Heart right ventricle (tissue), 16 donors: Measurements from ENCODE around the gene ARRB1. TPM values are rescaled to one million over a fixed set of nuclear protein-coding genes. Genes with fewer than 3 reads are reported as not detected.
A peak's percentile ranks its signal among the peaks of the same experiment; 100 is the strongest.

ENCODE experiments used
- ATAC-seq, 8 donors: fragments of 200-7000 bp; cut with Tn5 transposase; one replicate each; pipeline ENCODE4 v1.9.1; 2020; ENCODE audit warnings: mild to moderate bottlenecking in 8 of 8, moderate library complexity in 8 of 8, moderate number of reproducible peaks in 1 of 8
- DNase-seq, 2 donors: peaks; one replicate each; pipeline ENCODE4 v3.0.0-alpha.2; 2020
- H3K27ac ChIP-seq, 10 donors: fragments of 200-600 bp; sonication (generic) in 2 of 10; one replicate each; pipeline versions ENCODE4 v1.5.0 to v1.8.0; 2020 to 2022; ENCODE audit warnings: mild to moderate bottlenecking in 3 of 10
- H3K27me3 ChIP-seq, 7 donors: fragments of 200-600 bp; one replicate each; pipeline ENCODE4 v1.8.0; 2021 to 2022; ENCODE audit warnings: mild to moderate bottlenecking in 2 of 7
- H3K36me3 ChIP-seq, 9 donors: fragments of 200-600 bp; sonication (generic) in 1 of 9; one replicate each; pipeline versions ENCODE4 v1.5.0 to v1.8.0; 2020 to 2022; ENCODE audit warnings: mild to moderate bottlenecking in 2 of 9
- H3K4me1 ChIP-seq, 9 donors: fragments of 200-600 bp; sonication (generic) in 1 of 9; one replicate each; pipeline versions ENCODE4 v1.5.0 to v1.8.0; 2020 to 2022; ENCODE audit warnings: mild to moderate bottlenecking in 4 of 9
- H3K4me3 ChIP-seq, 10 donors: fragments of 200-600 bp; sonication (generic) in 2 of 10; one replicate each; pipeline versions ENCODE4 v1.5.0 to v1.8.0; 2020 to 2022; ENCODE audit warnings: mild to moderate bottlenecking in 7 of 10, moderate library complexity in 2 of 10
- H3K9me3 ChIP-seq, 11 donors: fragments of 200-600 bp in 10 of 11; sonication (generic) in 2 of 11; one replicate each; pipeline versions ENCODE4 v1.5.0 to v1.8.0; 2013 to 2022; ENCODE audit warnings: mild to moderate bottlenecking in 2 of 11, control low read depth in 1 of 11, moderate library complexity in 1 of 11
- WGBS, 2 donors: extraction: QIAGEN DNeasy Blood & Tissue Kit; methylation state at CpG; one replicate each; pipeline ENCODE4 v1.1.7; 2013; ENCODE audit warnings: inconsistent platforms in 1 of 2; 5-methylcytosine and 5-hydroxymethylcytosine counted together
- intact Hi-C, 10 donors: fragments of 100-400 bp; cut with DNase I; formaldehyde crosslinking; loops; one replicate each; pipeline versions ENCODE4 v1.11.1 to v1.14.2; 2022
- polyA plus RNA-seq, 2 donors: library from polyadenylated mRNA; stranded (reverse); fragments of 200-250 nt; gene quantifications; one replicate each; pipeline ENCODE4 v1.2.3, GENCODE V29; 2013
- total RNA-seq, 10 donors: library from RNA; stranded (reverse); fragmentation: NEBNext Ultra II Directional in 3 of 10; extraction: Animal tissue kit (Norgen Biotek cat#: 25700) in 3 of 10; gene quantifications; one replicate each; pipeline versions ENCODE4 v1.2.1 to v1.2.4, GENCODE V29; 2021 to 2023
- TF ChIP-seq, protein P1 (sequence below), 9 donors: fragments of 200-600 bp; sonication (generic) in 2 of 9; IDR thresholded peaks; one replicate each; pipeline versions ENCODE4 v1.5.0 to v1.8.0; 2021 to 2022; ENCODE audit warnings: antibody characterized with exemption in 9 of 9, mild to moderate bottlenecking in 5 of 9, moderate library complexity in 1 of 9
- donor health status: Arrhythmogenic right ventricular cardiomyopathy.
- donor health status: ischemic (EF 13 %, LVEDD 7.1; RV severe dilation, severe dysfunction).
- donor health status: healthy with polysubstance abuse.
- donor health status: DM: no; HTN: yes; CAD: no.
- donor health status: DM: no; HTN: no; CAD: no.
- donor health status: ischemic (EF 25% LVEDD 6.9; RV normal size, moderate dysfunction).
- donor health status: ischemic (EF 25% LVEDD 5.7; RV mildly dilated, moderate dysfunction).
- donor health status: healthy.
- donor health status: DM: yes; HTN: yes; CAD: no.
- donor health status: Ischemic cardiomyopathy.
- donor health status: ischemic (EF 35%, LVEDD 5.7; RV mildly dilated, moderate dysfunction).
- donor health status: nonischemic (EF 11% LVEDD 7.7; RV severe dilation, severe dysfunction).
- donor health status: DM: yes; HTN: yes; CAD: no.
- donor health status: PGD.
- donor health status: ischemic (EF 29% LVEDD 5.4; RV normal size, mild dysfunction).
- donor health status: nonischemic (EF 23%, LVEDD 6.1; RV moderate dilation, normal function).

The ARRB1 gene
- total and polyA plus RNA-seq, 12 donors, result 8.1 to 33.9 (median 19.9) TPM

DNA sequence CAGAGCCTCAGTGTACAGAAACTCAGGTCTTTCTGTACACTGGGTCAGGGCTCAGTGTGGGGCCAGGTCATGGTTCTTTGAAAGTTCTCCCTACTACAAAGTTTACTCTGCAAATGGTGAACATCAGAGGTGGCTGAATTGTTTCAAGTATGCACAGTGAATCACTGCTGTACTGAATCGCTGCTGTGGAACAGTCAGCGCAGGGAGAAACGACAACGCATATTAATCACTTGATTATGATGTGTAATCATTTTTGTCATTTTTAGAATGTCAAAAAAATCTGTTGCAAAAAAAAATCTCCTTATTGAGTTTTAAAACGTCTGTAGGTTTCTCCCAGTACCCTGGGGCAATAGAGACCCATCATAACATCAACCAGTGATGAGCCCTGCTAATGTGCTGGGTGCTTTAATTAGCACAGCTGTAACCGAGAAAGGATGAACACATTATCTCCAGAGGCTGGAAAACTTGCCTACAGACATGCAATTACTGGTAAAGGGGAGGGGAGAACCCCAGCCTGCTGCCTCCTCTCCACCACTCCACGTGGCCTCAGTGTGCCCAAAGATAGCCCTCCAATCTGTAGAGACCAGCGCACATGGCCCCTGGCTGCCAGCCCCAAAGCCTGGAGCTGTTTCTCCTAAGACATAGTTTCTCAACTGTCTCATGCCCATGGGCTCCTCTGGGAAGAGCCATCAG, 12.8 kb downstream of the ARRB1 start:
- intact Hi-C loops, result no loop called here
- no peaks in the 10 kb centered on the region for H3K9me3 ChIP-seq
- no peaks in the 10 kb centered on the region for H3K36me3 ChIP-seq
- ATAC-seq, result peak in 4 of 8 donors; percentile 11 to 59 (median 45)
- 61 to 65% methylated on average over 8 of the region's 8 CpGs for WGBS, 2 donors
- peaks cover 26 to 100% (median 94%) of the 10 kb centered on the region in 9 donors for H3K4me1 ChIP-seq
- TF ChIP-seq, protein P1, sequence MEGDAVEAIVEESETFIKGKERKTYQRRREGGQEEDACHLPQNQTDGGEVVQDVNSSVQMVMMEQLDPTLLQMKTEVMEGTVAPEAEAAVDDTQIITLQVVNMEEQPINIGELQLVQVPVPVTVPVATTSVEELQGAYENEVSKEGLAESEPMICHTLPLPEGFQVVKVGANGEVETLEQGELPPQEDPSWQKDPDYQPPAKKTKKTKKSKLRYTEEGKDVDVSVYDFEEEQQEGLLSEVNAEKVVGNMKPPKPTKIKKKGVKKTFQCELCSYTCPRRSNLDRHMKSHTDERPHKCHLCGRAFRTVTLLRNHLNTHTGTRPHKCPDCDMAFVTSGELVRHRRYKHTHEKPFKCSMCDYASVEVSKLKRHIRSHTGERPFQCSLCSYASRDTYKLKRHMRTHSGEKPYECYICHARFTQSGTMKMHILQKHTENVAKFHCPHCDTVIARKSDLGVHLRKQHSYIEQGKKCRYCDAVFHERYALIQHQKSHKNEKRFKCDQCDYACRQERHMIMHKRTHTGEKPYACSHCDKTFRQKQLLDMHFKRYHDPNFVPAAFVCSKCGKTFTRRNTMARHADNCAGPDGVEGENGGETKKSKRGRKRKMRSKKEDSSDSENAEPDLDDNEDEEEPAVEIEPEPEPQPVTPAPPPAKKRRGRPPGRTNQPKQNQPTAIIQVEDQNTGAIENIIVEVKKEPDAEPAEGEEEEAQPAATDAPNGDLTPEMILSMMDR (IDR thresholded peaks at IDR 0.05), result no peak
- no peak overlapping the region for H3K4me3 ChIP-seq
- H3K27me3 ChIP-seq, result no peaks in the 10 kb centered on the region
- peak overlapping the region in 9 of 10 donors; percentile 64 to 91 (median 76) for H3K27ac ChIP-seq
- DNase-seq, result peak in 1 of 2 donors; percentile 52

DNA sequence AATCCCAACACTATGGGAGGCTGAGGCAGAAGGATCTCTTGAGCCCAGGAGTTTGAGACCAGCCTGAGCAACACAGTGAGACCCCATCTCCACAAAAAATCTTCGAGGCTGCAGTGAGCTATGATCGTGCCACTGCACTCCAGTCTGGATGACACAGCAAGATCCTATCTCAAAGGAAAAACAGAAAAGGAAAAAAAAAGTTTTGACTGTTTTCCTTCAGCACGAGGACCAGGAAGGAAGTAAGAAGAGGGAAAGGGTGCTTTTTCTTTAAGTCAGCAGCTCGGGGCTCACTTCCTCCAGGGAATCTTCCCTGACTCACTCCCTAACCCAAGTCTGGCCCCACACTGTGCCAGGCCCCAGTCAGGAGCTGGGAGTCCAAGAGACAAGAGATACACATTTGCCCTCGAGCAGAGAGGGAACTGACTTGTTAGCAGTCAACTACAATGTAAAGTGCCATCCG, 14.2 kb downstream of the ARRB1 start:
- Histone ChIP-seq H3K4me1 (peaks cover 23 to 95% (median 82%) of the 10 kb centered on the region in 9 donors), H3K4me3 (no peak overlapping the region), H3K9me3 (no peaks in the 10 kb centered on the region), H3K27me3 (no peaks in the 10 kb centered on the region), H3K27ac (peak overlapping the region in 5 of 10 donors; percentile 8 to 91 (median 25)), H3K36me3 (no peaks in the 10 kb centered on the region)
- ATAC-seq, result peak in 2 of 8 donors; percentile 18 to 43
- TF ChIP-seq, protein P1 (IDR thresholded peaks at IDR 0.05), result no peak
- WGBS, 2 donors, result 52 to 70% methylated on average over 6 of the region's 6 CpGs
- DNase-seq, result no peak
- intact Hi-C loops, result no loop called here

DNA sequence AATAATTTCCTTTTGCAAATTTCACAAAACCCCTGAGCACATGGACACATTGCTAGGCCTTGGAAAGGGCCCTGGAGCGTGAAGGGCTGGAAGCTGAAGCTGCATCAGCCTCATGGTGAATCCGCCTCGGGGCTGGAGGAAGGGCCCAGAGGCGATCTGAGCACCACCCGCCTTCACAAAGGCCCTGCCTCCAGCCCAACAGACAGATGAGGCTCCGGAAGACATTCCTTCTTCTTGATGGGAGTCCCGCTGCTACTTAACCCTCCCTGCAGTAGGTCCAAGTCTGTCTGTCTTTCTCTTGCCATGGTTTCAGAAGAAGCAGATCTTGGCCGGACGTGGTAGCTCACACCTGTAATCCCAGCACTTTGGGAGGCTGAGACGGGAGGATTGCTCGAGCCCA, 16.5 kb downstream of the ARRB1 start:
- H3K36me3 ChIP-seq, result no peaks in the 10 kb centered on the region
- H3K4me3 ChIP-seq, result no peak overlapping the region
- peak overlapping the region in 2 of 10 donors; percentile 25 to 26 for H3K27ac ChIP-seq
- H3K27me3 ChIP-seq, result no peaks in the 10 kb centered on the region
- TF ChIP-seq, protein P1 (IDR thresholded peaks at IDR 0.05), result no peak
- H3K9me3 ChIP-seq, result no peaks in the 10 kb centered on the region
- WGBS, 2 donors, result 74 to 83% methylated on average over 11 of the region's 11 CpGs
- ATAC-seq (no peak), DNase-seq (no peak)
- peaks cover 12 to 81% (median 60%) of the 10 kb centered on the region in 9 donors for H3K4me1 ChIP-seq
- intact Hi-C loops, result loop anchor here in 2 of 10 donors (5.0 kb wide), 1 partner anchor 47 kb away; no protein-coding TSS in a partner anchor

DNA sequence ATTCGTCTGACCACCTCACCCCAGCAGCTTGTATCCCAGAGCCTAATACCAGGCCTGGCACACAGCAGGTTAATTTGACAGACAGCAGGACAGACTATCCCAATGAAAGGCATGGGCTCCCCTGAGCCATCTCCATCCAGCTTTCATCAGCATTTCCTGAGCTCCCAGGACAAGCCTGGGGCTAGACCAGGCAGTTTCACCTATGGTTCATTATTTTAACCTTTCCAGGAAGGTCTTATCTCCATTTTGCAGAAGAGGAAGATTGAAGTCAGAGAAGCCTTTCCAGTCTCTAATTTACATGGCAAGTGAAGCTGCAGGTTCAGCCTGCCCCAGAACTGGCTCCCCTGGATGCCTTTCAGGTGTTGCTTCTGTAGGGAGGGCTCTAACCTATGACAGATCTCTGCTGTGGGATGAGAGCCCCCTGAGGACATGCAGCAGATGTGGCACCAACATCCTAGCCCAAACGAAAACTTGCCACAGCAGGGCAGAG, 17.0 kb downstream of the ARRB1 start:
- no peak for DNase-seq
- Histone ChIP-seq H3K4me3 (no peak overlapping the region), H3K4me1 (peaks cover 6 to 81% (median 58%) of the 10 kb centered on the region in 9 donors), H3K27me3 (no peaks in the 10 kb centered on the region), H3K27ac (peak overlapping the region in 2 of 10 donors; percentile 25 to 26), H3K9me3 (no peaks in the 10 kb centered on the region), H3K36me3 (no peaks in the 10 kb centered on the region)
- intact Hi-C loops, result loop anchor here in 2 of 10 donors (5.0 kb wide), 1 partner anchor 48 kb away; no protein-coding TSS in a partner anchor
- TF ChIP-seq, protein P1 (IDR thresholded peaks at IDR 0.05), result no peak
- 81 to 90% methylated on average over 2 of the region's 2 CpGs for WGBS, 2 donors
- ATAC-seq, result no peak
